ENCODE data around the gene SANBR. TPM values are rescaled to one million over a fixed set of nuclear protein-coding genes. Genes with fewer than 3 reads are reported as not detected.

SANBR gene
- polyA plus RNA-seq, 1 donor from 2014 or later = 77.1 TPM

GRCh38 chr2:61059382-61059781 lies 6.3 kb upstream of the SANBR start:
- no peak overlapping the region for H3K27ac ChIP-seq (ENCODE audit: low read length)
- no peak overlapping the region for H3K9ac ChIP-seq (ENCODE audit: low read length)
- no peaks in the 10 kb centered on the region for H4K20me1 ChIP-seq (ENCODE audit: insufficient read depth)
- no peaks in the 10 kb centered on the region for H3K9me2 ChIP-seq (ENCODE audit: insufficient read depth, low read length)
- H3K4me3 ChIP-seq (ENCODE audit: low read length) = no peak overlapping the region
- H3K27me3 ChIP-seq (ENCODE audit: insufficient read depth, low read depth, low read length) = no peaks in the 10 kb centered on the region
- TF ChIP-seq MXI1 (conservative IDR thresholded peaks at IDR 0.05; ENCODE audit: poor library complexity, severe bottlenecking) (no peak), TAF1 (IDR thresholded peaks at IDR 0.05; ENCODE audit: low read depth) (no peak), SMC3 (conservative IDR thresholded peaks at IDR 0.05; ENCODE audit: poor library complexity) (no peak), EP300 (conservative IDR thresholded peaks at IDR 0.05; ENCODE audit: poor library complexity, severe bottlenecking) (no peak), EZH2 (IDR thresholded peaks at IDR 0.05; ENCODE audit: borderline replicate concordance, insufficient read depth, low read length, poor library complexity, severe bottlenecking) (no peak)
- no peak overlapping the region for H3K4me2 ChIP-seq (ENCODE audit: low read length)
- H3K9me3 ChIP-seq (ENCODE audit: low read length) = no peaks in the 10 kb centered on the region
- H3F3A ChIP-seq (ENCODE audit: insufficient read depth, low read length, poor library complexity, severe bottlenecking) = no peaks in the 10 kb centered on the region
- H3K79me2 ChIP-seq (replicated peaks; ENCODE audit: insufficient read depth, low read length) = no peaks in the 10 kb centered on the region
- no peaks in the 10 kb centered on the region for H3K36me3 ChIP-seq (ENCODE audit: insufficient read depth, low read length)
- no peak overlapping the region for H2AFZ ChIP-seq (ENCODE audit: low read depth, low read length)

DNA sequence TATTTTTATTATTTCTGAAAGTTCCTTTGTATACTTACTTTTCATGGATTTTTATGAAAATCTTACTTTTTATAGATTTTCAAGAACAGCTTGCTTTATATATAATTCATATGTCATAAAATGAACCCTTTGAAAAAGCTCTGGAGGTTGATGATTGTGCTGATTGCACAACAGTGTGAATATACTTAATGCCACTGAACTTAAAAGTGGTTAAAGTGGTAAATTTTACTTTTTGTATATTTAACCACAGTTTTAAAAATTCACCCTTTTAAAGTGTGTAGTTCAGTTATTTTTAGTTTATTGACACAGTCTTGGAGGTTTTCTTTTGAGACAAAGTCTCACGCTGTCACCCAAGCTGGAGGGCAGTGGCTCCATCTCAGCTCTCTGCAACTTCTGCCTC lies 8.4 kb downstream of the SANBR start:
- Histone ChIP-seq H3K9me3 (ENCODE audit: low read length) (no peaks in the 10 kb centered on the region), H3K79me2 (replicated peaks; ENCODE audit: insufficient read depth, low read length) (peaks cover 12% of the 10 kb centered on the region), H2AFZ (ENCODE audit: low read depth, low read length) (no peak overlapping the region), H3K27ac (ENCODE audit: low read length) (no peak overlapping the region), H3K4me2 (ENCODE audit: low read length) (no peak overlapping the region), H3K9ac (ENCODE audit: low read length) (no peak overlapping the region), H3F3A (ENCODE audit: insufficient read depth, low read length, poor library complexity, severe bottlenecking) (no peaks in the 10 kb centered on the region), H3K9me2 (ENCODE audit: insufficient read depth, low read length) (no peaks in the 10 kb centered on the region), H3K4me3 (ENCODE audit: low read length) (no peak overlapping the region), H3K36me3 (ENCODE audit: insufficient read depth, low read length) (peaks cover 4% of the 10 kb centered on the region), H4K20me1 (ENCODE audit: insufficient read depth) (no peaks in the 10 kb centered on the region), H3K27me3 (ENCODE audit: insufficient read depth, low read depth, low read length) (no peaks in the 10 kb centered on the region)
- TF ChIP-seq CTCF (IDR thresholded peaks at IDR 0.05; ENCODE audit: poor library complexity, severe bottlenecking) = no peak
- TF ChIP-seq EP300 (conservative IDR thresholded peaks at IDR 0.05; ENCODE audit: poor library complexity, severe bottlenecking) = no peak

DNA sequence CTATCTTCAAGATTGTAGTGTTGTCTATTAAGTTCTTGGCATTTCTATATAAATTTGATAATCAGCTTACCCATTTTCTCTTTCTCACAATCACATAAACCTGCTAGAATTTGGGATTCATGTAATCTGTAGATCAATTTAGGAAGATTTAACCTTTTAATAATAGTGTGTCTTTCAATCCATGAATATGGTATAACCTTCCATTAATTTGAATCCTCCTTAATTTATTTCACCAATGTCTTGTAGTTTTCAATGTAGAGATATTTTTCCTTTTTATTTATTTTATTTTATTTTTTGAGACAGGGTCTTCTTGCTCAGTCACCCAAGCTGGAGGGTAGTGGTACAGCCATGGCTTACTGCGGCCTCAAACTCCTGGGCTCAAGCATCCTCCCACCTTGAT lies 20.2 kb downstream of the SANBR start:
- no peaks in the 10 kb centered on the region for H3K27me3 ChIP-seq (ENCODE audit: insufficient read depth, low read depth, low read length)
- no peaks in the 10 kb centered on the region for H4K20me1 ChIP-seq (ENCODE audit: insufficient read depth)
- no peaks in the 10 kb centered on the region for H3K79me2 ChIP-seq (replicated peaks; ENCODE audit: insufficient read depth, low read length)
- H3F3A ChIP-seq (ENCODE audit: insufficient read depth, low read length, poor library complexity, severe bottlenecking) = no peaks in the 10 kb centered on the region
- no peak overlapping the region for H2AFZ ChIP-seq (ENCODE audit: low read depth, low read length)
- H3K9ac ChIP-seq (ENCODE audit: low read length) = no peak overlapping the region
- no peak overlapping the region for H3K4me3 ChIP-seq (ENCODE audit: low read length)
- no peaks in the 10 kb centered on the region for H3K36me3 ChIP-seq (ENCODE audit: insufficient read depth, low read length)
- TF ChIP-seq CTCF (IDR thresholded peaks at IDR 0.05; ENCODE audit: poor library complexity, severe bottlenecking) (no peak), TAF1 (IDR thresholded peaks at IDR 0.05; ENCODE audit: low read depth) (no peak), REST (IDR thresholded peaks at IDR 0.05; ENCODE audit: borderline replicate concordance) (no peak), RAD21 (conservative IDR thresholded peaks at IDR 0.05) (no peak), POLR2AphosphoS5 (IDR thresholded peaks at IDR 0.05) (no peak), EP300 (conservative IDR thresholded peaks at IDR 0.05; ENCODE audit: poor library complexity, severe bottlenecking) (no peak), SMC3 (conservative IDR thresholded peaks at IDR 0.05; ENCODE audit: poor library complexity) (no peak), MXI1 (conservative IDR thresholded peaks at IDR 0.05; ENCODE audit: poor library complexity, severe bottlenecking) (no peak), EZH2 (IDR thresholded peaks at IDR 0.05; ENCODE audit: borderline replicate concordance, insufficient read depth, low read length, poor library complexity, severe bottlenecking) (no peak)
- no peaks in the 10 kb centered on the region for H3K9me3 ChIP-seq (ENCODE audit: low read length)
- no peak overlapping the region for H3K4me2 ChIP-seq (ENCODE audit: low read length)
- no peaks in the 10 kb centered on the region for H3K9me2 ChIP-seq (ENCODE audit: insufficient read depth, low read length)
- H3K27ac ChIP-seq (ENCODE audit: low read length) = no peak overlapping the region
